ENCODE data around the gene SLC51B. TPM values are rescaled to one million over a fixed set of nuclear protein-coding genes. Genes with fewer than 3 reads are reported as not detected.
"Not testable (repeated sequence)": the region's sequence is repeated elsewhere in the genome, so short reads cannot be mapped to it uniquely, and the experiment has no call there.

SLC51B gene
- total RNA-seq, 1 experiment from 2014 or later: 0.24 TPM

DNA sequence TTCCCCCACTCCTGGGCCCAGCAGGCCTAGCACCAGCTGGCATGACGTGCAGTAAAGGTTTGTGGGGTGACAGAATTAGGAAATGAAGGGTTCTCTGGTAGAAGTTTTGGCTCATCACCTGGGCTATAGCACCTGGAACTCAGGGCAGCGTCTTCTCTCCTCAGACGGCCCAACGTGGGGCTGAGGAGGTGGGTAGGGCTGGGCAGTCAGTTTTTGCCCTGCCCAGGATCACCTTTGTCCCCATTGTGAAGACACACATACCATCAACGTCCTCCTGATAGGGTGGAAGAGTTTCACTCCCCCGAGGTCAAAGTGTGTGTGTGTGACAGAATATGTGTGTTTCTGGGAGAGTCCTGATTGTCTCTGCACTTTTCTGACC is 43.4 kb downstream of the SLC51B start:
- DNase-seq (ENCODE audit: low read depth, low spot score): no peak
- in situ Hi-C loops (cut with HindIII; ENCODE audit: low pct_unique_long_range_greater_than_20kb, low sequenced_read_pairs): no loop called here

- in situ Hi-C loops (cut with HindIII; ENCODE audit: low pct_unique_long_range_greater_than_20kb, low sequenced_read_pairs): no loop called here
- DNase-seq (ENCODE audit: low read depth, low spot score): no peak
Observed at GRCh38 chr15:65089206-65089824, 44.1 kb downstream of the SLC51B start.

DNA sequence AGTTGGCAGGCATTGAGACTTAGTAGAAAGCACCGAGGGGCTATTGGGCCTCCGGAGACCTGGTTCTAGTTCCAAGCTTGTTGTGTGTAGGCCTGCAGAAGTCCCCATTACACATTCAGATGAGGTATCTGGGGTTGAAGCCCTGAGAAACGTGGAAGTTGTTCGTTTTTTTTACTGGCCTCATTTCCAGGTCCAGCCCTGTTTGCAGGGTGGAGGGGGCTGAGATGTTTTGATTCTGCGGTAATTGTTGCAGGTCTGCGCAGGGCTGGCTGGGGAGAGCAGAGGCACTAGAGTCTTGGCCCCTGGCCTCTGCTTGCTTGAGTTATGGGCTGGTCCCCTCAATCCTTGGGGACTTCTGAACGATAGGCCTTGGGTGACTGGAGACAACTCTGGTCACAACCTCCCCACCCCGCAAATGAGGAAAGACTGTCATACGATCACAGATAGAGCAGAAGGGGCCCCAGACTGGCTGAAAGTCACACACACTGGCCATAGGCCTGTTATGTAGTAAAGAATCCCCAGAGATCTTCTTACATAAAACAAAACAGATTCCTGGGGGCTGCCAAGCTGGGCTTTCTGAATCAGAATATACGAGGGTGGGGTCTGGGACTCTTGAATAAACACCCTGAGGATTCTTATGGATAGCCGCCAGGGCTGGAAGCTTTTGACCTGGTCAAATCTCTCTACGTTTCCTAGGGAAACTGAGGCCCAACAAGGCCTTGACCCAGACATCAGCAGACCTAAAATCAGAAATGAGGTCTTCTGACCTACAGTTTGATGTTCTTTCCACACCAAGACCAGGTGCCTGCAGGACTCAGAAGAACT is 47.0 kb downstream of the SLC51B start:
- DNase-seq (ENCODE audit: low read depth, low spot score): no peak
- in situ Hi-C loops (cut with HindIII; ENCODE audit: low pct_unique_long_range_greater_than_20kb, low sequenced_read_pairs): no loop called here

DNA sequence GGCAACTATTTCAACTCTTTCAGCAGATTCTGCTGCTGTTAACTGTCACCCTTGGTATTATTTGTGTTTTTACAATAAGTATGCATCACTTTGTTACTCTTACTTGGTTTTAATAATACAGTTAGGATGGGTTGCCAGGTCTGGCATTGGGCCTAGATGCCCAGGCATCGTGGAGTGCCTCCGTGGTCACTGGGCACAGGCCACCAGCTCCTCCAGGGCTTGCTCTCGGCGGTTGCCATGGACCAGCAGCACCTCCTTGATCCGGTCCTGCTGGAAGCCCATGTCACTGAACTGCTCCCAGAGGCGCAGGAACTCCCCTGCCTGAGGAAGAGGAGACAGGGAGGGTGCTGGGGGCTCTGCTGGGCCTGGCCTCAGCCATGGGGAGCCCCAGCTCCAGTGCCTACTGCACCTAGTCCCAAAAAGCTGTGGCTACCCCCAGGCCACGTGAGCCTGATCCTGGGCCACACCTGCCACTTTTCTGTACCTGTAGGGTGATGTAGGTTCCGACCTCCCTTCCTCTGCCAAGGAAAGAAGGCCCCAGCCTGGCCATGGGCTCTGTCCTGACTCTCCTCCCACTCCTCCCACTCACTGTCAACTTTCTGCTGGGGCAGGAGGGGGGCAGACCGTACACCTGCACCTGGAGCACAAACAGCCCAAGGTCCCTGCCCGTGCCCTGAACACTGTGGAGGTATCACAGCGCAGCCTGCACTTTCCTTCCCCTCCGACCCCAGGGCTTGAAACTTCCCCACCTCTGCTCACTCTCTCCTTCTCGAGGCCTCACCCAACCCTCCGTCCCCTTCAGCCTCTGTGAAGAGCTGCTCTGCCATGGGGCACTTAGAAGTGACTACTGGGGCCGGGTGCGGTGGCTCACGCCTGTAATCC is 48.0 kb downstream of the SLC51B start:
- no peak for DNase-seq (ENCODE audit: low read depth, low spot score)
- in situ Hi-C loops (cut with HindIII; ENCODE audit: low pct_unique_long_range_greater_than_20kb, low sequenced_read_pairs): no loop called here

- in situ Hi-C loops (cut with HindIII; ENCODE audit: low pct_unique_long_range_greater_than_20kb, low sequenced_read_pairs); DNase-seq (ENCODE audit: low read depth, low spot score): not testable (repeated sequence)
Observed at GRCh38 chr15:65093793-65094170, 48.6 kb downstream of the SLC51B start.

DNA sequence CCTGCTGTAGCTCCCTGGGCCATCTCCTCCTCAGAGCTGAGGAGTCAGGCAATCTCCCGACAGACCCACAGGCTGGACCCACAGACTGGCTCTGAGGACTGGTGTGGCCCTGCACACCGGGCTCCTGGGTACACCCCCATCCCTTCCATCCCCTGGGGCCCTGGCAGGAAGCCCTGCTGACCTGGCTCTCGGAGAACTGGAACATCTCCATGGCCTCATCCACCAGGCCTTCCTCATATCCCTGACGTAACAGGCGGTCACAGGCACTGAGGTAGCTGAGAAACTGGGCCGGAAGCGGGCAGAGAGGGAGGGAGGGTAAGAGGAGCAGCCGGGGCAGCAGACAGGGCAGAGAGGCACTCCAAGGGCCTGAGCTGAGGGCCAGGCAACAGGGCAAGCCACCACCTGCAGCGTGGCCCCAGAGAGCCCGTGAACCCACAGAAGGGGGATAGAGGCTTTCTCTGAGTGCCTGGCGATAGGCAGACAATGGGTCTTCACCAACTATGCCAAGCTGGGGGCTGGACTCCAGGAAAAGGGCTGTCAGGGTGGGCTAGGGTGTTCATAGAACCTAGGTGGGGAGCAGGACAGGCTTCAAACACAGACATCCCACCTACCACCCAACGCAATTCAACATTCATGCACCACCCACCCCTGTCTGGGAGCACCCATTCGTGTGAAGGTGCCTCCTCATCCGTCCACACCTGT is 49.3 kb downstream of the SLC51B start:
- DNase-seq (ENCODE audit: low read depth, low spot score): no peak
- in situ Hi-C loops (cut with HindIII; ENCODE audit: low pct_unique_long_range_greater_than_20kb, low sequenced_read_pairs): no loop called here

DNA sequence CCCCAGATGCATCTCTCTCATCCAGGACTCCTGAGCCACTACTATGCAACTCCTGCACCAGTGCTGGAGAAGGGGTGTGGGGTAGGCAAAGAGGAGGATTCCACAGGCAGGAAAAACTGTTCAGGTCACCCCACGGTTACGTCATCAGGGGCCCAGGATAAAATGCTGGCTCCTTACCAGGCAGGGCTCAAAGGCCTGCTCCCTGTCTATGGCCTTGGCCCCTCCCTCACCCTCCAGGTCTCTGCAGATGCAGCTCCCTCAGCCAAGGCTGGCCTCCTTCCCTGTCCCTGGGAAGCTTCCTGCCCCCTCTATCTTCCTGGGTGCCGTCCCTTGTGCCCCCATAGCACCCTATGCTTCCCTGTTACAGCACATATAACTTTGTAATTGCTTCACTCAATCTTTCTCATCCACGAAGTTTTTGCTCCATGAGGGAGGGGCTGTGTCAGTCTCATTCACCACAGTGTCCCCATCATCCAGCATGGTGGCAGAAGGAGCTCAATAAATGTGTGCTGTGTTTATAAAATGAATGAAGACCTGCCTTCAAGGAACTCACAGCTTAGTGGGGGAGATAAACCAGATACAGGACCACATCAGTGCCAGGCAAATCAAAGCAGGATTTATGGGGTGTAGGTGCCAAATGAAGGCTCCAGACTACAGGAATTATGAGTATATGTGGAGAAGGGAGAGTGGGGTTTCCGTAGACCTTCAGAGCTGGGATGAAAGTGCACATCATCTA is 50.0 kb downstream of the SLC51B start:
- no peak for DNase-seq (ENCODE audit: low read depth, low spot score)
- in situ Hi-C loops (cut with HindIII; ENCODE audit: low pct_unique_long_range_greater_than_20kb, low sequenced_read_pairs): no loop called here

DNA sequence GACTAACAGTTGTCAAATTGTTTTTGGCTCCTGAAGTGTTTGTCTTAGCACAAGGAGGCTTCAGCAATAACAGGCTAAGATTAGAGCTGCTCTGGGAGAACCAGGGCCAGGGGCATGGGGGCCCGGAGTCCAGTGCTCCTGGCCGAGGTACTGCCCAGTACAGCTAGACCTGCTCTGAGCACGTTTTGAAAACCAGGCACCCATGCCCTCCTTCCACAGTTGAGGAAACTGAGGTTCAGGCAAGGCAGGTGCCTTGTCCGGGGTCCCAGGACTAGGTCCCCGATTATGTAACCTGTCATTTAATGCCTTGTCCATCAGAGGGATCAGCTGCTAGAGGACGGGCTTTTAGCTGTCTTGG is 50.5 kb downstream of the SLC51B start:
- in situ Hi-C loops (cut with HindIII; ENCODE audit: low pct_unique_long_range_greater_than_20kb, low sequenced_read_pairs): no loop called here
- DNase-seq (ENCODE audit: low read depth, low spot score): no peak

GRCh38 chr15:65096481-65097385 is 51.5 kb downstream of the SLC51B start:
- DNase-seq (ENCODE audit: low read depth, low spot score): no peak
- in situ Hi-C loops (cut with HindIII; ENCODE audit: low pct_unique_long_range_greater_than_20kb, low sequenced_read_pairs): no loop called here

DNA sequence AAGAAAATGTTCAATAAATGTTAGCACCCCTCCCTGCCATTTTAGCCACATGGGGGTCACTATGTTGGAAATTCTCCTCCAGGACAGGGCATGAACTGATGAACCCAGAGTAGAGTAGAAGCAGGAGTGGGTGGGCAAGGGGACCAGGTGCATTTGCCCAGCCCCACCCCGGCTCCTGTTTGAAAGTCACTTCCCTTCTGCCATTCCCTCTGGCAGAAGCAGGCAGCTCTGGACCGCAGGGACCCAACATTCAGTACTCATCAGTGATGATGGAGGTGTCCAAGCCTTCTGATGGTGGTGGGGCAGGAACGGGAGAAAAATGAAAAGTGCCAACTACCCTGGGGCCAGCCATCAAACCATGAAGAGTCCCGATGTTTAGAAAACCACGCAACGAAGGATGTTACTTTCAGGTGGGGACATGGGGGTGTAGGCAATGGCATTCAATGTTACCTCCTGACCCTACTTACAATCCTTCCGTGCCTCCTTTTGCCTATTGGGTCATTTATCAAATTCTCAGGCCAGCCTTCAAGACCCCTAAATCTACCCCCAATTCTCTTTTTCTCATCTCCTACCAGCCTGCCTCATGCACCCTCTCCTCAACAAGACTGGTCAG is 52.6 kb downstream of the SLC51B start:
- in situ Hi-C loops (cut with HindIII; ENCODE audit: low pct_unique_long_range_greater_than_20kb, low sequenced_read_pairs): no loop called here
- DNase-seq (ENCODE audit: low read depth, low spot score): no peak

GRCh38 chr15:65099336-65099735 is 54.1 kb downstream of the SLC51B start:
- in situ Hi-C loops (cut with HindIII; ENCODE audit: low pct_unique_long_range_greater_than_20kb, low sequenced_read_pairs): no loop called here
- DNase-seq (ENCODE audit: low read depth, low spot score): no peak

GRCh38 chr15:65099801-65100200 is 54.6 kb downstream of the SLC51B start:
- DNase-seq (ENCODE audit: low read depth, low spot score); in situ Hi-C loops (cut with HindIII; ENCODE audit: low pct_unique_long_range_greater_than_20kb, low sequenced_read_pairs): not testable (repeated sequence)

- in situ Hi-C loops (cut with HindIII; ENCODE audit: low pct_unique_long_range_greater_than_20kb, low sequenced_read_pairs): no loop called here
Observed at GRCh38 chr15:65100442-65100841, 55.3 kb downstream of the SLC51B start.

GRCh38 chr15:65101411-65101890 is 56.3 kb downstream of the SLC51B start:
- peak; percentile 80 for DNase-seq (ENCODE audit: low read depth, low spot score)
- in situ Hi-C loops (cut with HindIII; ENCODE audit: low pct_unique_long_range_greater_than_20kb, low sequenced_read_pairs): no loop called here

More at GRCh38 chr15:65100442-65100841, 55.3 kb downstream of the SLC51B start:
- no peak for DNase-seq (ENCODE audit: low read depth, low spot score)

GRCh38 chr15:65101891-65102708 is 56.9 kb downstream of the SLC51B start:
- no peak for DNase-seq (ENCODE audit: low read depth, low spot score)
- in situ Hi-C loops (cut with HindIII; ENCODE audit: low pct_unique_long_range_greater_than_20kb, low sequenced_read_pairs): no loop called here

Data from SK-MEL-5 (cell line).